Measurements from ENCODE around the gene ABCC8.

The ABCC8 gene

GRCh38 chr11:17519061-17519885 is 42.6 kb upstream of the ABCC8 start:
- no peak overlapping the region for H3K4me3 ChIP-seq (ENCODE audit: low read depth, low read length)
- TF ChIP-seq CTCF (IDR thresholded peaks at IDR 0.05; ENCODE audit: borderline replicate concordance, insufficient read depth, low read depth, low read length): no peak

DNA sequence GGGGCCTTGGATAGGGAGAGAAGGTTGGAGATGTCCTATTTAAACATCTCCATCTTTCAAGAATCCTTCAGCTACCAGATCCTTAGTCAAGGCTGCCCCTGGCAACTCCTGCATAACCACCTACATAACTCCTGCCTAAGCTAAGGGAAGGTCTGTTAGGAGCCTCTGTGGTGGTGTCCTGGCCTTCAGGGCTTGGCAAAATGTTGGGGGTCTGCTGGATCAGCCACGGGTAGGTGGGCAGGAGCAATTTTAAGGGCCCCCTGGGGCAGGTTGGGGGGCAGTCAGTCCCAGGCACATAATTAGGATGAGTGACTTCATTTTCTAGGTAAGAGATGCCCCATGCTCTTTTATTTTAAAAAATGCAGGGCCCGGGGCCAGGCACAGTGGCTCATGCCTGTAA is 41.7 kb upstream of the ABCC8 start:
- no peak overlapping the region for H3K4me3 ChIP-seq (ENCODE audit: low read depth, low read length)
- TF ChIP-seq CTCF (IDR thresholded peaks at IDR 0.05; ENCODE audit: borderline replicate concordance, insufficient read depth, low read depth, low read length): no peak

DNA sequence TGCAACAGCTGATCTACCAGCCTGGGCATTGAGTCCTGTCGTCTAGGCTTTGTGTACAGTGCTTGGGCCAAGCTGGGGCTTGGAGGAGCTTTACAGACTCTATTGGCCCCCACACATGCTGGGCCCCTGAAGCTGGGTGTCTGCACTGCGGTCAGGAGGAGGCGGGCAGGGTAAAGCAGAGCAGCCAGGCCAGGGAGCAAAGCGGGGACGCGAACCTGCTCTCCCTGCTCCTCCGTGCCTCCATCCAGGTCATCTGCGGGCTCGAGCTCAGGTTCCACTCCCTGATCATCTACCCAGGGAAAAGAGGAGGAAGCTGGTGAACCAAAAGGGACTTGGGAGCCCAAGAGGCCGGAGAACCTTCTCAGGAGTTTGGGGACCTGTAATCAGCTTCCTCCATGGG is 40.5 kb upstream of the ABCC8 start:
- H3K4me3 ChIP-seq (ENCODE audit: low read depth, low read length): no peak overlapping the region
- no peak for TF ChIP-seq CTCF (IDR thresholded peaks at IDR 0.05; ENCODE audit: borderline replicate concordance, insufficient read depth, low read depth, low read length)

DNA sequence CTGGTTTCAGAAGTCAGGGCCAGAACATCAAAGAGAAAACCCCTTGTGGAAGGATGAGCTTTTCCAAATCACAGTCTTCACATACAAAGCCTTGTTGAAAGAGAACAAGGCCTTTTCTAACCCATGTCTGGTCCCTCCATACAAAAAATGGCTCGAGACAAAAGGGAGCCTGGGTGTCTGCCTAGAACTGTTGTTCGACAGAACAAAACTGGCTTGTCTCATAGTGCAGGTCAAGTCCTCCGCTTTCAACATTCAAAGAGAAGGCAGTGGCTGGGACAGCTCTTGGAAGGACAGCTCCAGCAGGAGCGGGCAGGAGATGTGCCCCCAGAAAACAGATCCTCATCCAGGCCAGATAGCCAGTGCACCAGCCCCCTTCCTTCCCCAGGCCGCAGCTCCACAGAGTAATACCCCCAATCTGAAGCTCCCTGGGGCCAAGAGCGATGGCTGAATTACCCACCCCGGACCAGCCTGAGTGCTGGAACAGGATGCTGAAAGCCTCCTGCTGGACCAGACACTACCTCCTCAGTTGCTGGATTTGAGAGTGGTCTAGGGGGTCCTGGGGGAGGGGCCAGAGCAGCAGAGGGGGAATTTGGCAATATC is 40.0 kb upstream of the ABCC8 start:
- H3K4me3 ChIP-seq (ENCODE audit: low read depth, low read length): no peak overlapping the region
- no peak for TF ChIP-seq CTCF (IDR thresholded peaks at IDR 0.05; ENCODE audit: borderline replicate concordance, insufficient read depth, low read depth, low read length)

- TF ChIP-seq CTCF (IDR thresholded peaks at IDR 0.05; ENCODE audit: borderline replicate concordance, insufficient read depth, low read depth, low read length): no peak
- no peak overlapping the region for H3K4me3 ChIP-seq (ENCODE audit: low read depth, low read length)
Observed at GRCh38 chr11:17515443-17516176, 39.0 kb upstream of the ABCC8 start.

DNA sequence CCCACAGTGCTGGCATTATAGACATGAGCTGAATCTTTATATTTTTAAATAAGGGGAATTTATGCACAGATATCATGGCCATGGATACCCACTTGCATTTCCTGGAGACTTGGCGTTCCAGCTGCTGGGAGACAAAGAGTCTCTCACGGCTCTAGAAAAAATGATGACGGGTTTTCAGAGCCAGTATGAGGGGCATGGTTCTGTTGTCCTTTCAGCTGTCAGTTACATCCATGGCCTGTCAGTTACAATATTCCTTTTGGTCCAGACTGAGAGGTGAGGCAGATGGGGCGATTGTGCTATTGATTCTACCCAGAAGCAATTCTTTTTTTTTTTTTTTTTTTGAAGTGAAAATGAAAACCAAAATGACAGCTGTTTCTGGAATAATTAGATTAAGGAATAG is 37.8 kb upstream of the ABCC8 start:
- no peak for TF ChIP-seq CTCF (IDR thresholded peaks at IDR 0.05; ENCODE audit: borderline replicate concordance, insufficient read depth, low read depth, low read length)
- H3K4me3 ChIP-seq (ENCODE audit: low read depth, low read length): no peak overlapping the region

All from GM12875 (cell line).